Omental fat pad (tissue), 4 donors: ENCODE data around the gene CATSPERZ. TPM values are rescaled to one million over a fixed set of nuclear protein-coding genes. Genes with fewer than 3 reads are reported as not detected.
A peak's percentile ranks its signal among the peaks of the same experiment; 100 is the strongest.
"Not testable (repeated sequence)": the region's sequence is repeated elsewhere in the genome, so short reads cannot be mapped to it uniquely, and the experiment has no call there.

Experiments used
- ATAC-seq: fragments of 150-250 bp; one replicate; pipeline ENCODE4 v1.9.1; 2016; ENCODE audit warnings: mild to moderate bottlenecking, moderate library complexity; ENCODE audit not compliant: low FRiP score
- DNase-seq: peaks from one replicate; pipeline ENCODE4 v3.0.0-alpha.2; 2019; ENCODE audit warnings: low spot score
- total RNA-seq, 4 donors: library from RNA; depleted of rRNA; stranded (reverse); fragments of >200 nt; gene quantifications; one replicate each; pipeline ENCODE4 v1.1.0, GENCODE V29; 2016
- TF ChIP-seq, protein P1 (sequence below), 3 donors: fragments of 450-650 bp; IDR thresholded peaks; one replicate each; pipeline ENCODE4 v1.5.1; 2016 to 2017; ENCODE audit warnings: antibody characterized with exemption in 3 of 3, mild to moderate bottlenecking in 3 of 3, moderate library complexity in 2 of 3

CATSPERZ gene
- total RNA-seq, 4 donors from 2014 or later, result not detected

DNA sequence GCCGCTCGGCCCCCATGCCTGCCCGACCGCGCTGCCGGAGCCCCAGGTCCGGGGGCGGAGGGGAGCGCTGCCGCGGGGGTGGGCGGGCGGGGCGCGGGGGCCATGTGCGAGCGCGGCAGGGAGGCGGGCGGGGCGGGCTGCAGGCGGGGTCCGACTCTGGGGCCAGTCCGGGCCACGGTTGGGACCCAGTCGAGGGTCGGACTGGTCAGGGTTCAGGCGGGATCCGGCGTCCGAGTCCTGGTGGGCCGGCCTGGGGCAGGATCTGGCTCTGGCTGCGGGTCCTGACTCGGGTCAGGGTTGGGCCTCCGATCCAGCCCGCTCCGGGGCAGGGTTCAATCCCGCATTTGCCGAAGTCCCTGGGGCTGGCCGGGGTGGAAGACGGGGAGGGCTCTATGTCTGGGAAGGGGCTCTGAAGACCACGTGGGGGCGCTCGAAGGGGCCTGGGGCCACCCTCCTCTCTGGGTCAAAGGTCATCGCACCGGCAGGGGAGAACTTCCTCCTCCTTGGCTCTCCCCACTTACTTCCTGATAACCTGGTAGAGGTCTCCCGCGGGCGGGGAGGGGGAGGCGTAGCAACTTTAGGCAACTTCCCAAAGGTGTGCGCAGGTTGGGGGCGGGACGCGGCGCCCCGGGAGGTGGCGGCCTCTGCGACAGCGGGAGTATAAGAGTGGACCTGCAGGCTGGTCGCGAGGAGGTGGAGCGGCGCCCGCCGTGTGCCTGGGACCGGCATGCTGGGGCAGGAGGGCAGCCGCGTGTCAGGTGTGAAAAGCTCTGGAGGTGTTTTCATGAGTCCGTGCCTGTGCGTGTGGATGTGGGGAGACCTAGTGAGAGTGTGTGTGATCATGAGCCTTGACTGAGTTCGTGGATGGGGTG, 5.8 kb downstream of the CATSPERZ start:
- TF ChIP-seq, protein P1, sequence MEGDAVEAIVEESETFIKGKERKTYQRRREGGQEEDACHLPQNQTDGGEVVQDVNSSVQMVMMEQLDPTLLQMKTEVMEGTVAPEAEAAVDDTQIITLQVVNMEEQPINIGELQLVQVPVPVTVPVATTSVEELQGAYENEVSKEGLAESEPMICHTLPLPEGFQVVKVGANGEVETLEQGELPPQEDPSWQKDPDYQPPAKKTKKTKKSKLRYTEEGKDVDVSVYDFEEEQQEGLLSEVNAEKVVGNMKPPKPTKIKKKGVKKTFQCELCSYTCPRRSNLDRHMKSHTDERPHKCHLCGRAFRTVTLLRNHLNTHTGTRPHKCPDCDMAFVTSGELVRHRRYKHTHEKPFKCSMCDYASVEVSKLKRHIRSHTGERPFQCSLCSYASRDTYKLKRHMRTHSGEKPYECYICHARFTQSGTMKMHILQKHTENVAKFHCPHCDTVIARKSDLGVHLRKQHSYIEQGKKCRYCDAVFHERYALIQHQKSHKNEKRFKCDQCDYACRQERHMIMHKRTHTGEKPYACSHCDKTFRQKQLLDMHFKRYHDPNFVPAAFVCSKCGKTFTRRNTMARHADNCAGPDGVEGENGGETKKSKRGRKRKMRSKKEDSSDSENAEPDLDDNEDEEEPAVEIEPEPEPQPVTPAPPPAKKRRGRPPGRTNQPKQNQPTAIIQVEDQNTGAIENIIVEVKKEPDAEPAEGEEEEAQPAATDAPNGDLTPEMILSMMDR (IDR thresholded peaks at IDR 0.05), result no peak
- DNase-seq, result no peak
- peak; percentile 4 for ATAC-seq

DNA sequence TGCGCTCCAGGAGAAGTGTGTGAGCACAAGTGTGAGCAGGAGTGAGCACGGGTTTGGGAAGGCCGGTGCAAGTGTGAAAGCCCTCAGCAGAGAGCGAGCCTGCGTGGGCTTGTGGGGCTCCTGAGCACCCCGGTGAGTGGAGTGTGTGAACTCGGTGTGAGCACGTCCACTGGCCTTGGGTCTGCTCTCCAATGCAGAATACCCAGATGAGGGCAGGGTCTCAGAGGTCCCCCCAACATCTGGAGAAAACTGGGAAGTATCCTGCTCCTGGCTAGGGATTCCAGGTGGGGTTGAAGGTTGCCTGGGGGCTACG, 6.4 kb downstream of the CATSPERZ start:
- TF ChIP-seq, protein P1 (IDR thresholded peaks at IDR 0.05), result no peak
- DNase-seq (no peak), ATAC-seq (no peak)

DNA sequence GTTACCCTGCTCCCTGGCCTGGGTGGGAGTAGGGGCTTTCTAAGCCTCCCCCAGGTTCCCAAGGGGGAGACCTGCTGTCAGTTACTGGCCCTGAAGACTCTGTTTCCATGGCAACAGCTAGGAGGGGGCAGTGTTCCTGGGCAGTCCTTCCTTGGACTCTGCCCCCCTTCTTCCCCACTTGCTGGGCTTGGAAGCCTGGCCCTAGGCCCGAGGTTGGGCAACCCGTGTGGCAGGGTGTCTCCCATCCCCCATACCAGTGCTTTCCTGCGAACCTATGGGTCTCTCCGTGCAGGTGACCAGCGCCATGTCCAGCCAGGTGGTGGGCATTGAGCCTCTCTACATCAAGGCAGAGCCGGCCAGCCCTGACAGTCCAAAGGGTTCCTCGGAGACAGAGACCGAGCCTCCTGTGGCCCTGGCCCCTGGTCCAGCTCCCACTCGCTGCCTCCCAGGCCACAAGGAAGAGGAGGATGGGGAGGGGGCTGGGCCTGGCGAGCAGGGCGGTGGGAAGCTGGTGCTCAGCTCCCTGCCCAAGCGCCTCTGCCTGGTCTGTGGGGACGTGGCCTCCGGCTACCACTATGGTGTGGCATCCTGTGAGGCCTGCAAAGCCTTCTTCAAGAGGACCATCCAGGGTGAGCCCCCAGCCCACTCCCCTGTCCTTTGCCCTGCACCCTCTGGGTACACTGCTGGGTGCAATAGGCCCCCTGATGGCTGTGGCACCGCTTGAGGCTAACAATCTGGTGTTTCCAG, 6.9 kb downstream of the CATSPERZ start:
- no peak for DNase-seq
- no peak for ATAC-seq
- TF ChIP-seq, protein P1 (IDR thresholded peaks at IDR 0.05), result no peak

DNA sequence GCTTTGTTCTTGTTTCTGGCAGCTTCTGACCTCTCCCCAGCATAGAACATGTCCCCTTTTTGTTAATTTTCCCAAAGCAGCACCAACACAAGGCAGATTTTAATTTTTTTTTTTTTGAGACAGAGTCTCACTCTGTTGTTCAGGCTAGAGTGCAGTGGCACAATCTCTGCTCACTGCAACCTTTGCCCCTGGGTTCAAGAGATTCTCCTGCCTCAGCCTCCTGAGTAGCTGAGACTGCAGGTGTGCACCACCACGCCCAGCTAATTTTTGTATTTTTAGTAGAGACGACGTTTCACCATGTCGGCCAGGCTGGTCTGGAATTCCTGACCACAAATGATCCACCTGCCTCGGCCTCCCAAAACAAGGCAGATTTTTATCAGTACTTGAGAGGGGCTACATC, 7.6 kb downstream of the CATSPERZ start:
- DNase-seq, ATAC-seq: not testable (repeated sequence)

DNA sequence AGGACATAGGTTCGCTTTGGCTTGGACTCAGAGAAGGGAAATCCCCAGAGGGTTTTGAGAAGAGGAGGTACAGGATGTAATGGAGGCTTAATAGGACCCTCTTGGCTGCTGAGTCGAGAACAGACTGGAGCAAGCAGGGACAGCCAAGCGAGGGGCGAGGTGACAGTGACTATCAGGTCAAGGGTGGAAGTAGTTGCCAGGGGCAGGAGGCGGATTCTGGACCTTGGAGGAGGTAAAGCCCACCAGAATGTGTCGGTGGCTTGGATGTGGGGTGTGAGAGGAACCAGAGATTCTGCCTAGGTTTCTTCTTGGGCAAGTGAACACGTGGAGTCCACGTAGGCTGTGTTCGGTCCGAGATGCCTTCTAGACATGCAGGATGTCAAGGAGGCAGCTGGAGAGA, 12.8 kb downstream of the CATSPERZ start:
- TF ChIP-seq, protein P1 (IDR thresholded peaks at IDR 0.05), result no peak

DNA sequence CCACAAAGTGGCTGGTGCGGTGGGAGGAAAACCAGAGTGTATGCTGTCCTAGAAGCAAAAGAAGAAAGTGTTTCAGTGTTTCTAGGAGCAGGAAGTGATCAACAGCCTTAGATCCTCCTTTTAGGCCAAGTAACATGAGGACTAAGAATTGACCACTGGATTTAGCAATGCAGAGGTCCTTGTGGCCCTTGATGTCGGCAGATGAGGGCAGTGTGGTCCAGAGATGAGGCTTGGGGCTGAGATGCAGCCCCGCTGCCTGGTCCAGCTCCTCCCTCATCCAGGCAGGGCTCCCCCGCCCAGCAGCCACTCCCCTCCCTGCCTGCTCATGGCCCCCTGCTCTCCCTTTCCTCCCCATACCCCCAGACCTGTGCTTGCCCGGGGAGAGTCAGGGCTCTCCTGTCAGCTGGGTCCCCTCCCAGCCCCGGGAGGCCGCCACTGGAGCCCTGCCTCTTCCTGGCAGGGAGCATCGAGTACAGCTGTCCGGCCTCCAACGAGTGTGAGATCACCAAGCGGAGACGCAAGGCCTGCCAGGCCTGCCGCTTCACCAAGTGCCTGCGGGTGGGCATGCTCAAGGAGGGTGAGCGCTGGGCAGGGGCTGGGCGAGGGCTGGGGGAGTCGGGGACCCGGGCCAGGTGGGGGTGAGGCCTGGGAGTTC, 13.5 kb downstream of the CATSPERZ start:
- no peak for ATAC-seq
- TF ChIP-seq, protein P1 (IDR thresholded peaks at IDR 0.05), result no peak
- DNase-seq, result no peak

More for the DNA sequence above, 12.8 kb downstream of the CATSPERZ start:
- DNase-seq (no peak), ATAC-seq (no peak)

DNA sequence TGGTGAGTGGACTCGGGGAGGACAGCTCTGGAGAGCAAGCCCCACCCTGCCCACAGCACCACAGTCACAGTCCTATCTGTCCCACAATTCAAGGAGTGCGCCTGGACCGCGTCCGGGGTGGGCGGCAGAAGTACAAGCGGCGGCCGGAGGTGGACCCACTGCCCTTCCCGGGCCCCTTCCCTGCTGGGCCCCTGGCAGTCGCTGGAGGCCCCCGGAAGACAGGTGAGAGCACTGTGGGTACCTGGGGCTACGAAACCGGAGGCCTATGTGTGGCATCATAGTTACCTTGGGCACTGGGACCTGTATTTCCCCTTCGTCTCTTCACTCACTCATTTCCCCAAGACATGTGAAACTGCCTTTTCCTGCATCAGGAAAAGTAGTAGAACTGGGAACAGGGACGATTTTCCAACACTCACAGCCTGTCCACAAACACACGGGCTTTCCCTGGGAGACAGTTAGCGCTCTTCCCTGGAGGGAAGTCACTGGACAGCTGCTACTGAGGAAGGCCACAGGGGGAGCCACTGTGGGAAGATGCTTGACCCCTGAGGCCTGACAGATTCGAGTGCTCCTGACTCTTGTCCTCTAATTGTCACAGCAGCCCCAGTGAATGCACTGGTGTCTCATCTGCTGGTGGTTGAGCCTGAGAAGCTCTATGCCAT, 14.1 kb downstream of the CATSPERZ start:
- ATAC-seq (no peak), DNase-seq (no peak)
- TF ChIP-seq, protein P1 (IDR thresholded peaks at IDR 0.05), result no peak
